GM18909 (cell line): ENCODE data around the gene PITPNC1.
"Not testable (repeated sequence)": the region's sequence is repeated elsewhere in the genome, so short reads cannot be mapped to it uniquely, and the experiment has no call there.

ENCODE experiments used
- ATAC-seq: cut with Tn5 transposase; IDR thresholded peaks from one replicate; pipeline ENCODE4 v1.9.1; 2021; ENCODE audit warnings: mild to moderate bottlenecking; ENCODE audit not compliant: unreplicated experiment, poor library complexity

The PITPNC1 gene

DNA sequence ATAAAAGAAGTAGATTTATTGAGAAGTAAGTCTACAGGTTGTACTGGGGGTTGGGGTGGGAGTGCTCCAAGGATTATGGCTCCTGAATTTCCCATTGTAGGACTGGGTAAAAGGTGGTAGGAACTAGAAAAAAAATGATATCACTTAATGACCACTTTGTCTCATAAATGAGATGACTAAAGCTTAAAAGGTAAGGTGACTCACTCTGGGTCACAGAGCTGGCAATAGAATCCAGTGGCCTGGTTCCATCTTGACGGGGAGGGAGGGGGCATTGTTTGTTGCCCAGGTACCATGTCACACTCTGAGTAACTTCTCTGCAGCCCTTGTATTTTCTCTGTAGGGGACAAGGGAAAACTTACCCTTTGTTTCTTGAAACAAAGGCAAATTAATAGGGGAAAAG lies 126.1 kb downstream of the PITPNC1 start:
- no peak for ATAC-seq

DNA sequence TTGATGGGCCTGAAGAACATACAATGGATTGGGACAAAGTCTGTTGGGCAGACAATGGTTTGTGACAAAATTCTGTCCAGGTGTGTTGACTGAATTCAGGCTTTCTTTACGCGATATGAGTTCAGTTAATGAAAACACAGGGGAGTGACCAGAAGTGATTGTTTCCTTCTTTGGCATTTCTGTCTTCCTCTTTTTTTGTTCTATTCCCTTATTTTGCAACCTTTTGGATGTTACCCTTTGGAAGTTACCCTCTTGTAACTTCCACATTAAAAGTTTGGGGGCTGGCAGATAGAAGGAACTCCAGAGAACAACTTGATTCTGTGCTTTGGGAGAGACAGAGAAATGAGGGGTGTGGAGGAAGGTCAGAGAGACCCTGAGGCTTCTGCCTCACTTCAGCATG lies 126.7 kb downstream of the PITPNC1 start:
- no peak for ATAC-seq

DNA sequence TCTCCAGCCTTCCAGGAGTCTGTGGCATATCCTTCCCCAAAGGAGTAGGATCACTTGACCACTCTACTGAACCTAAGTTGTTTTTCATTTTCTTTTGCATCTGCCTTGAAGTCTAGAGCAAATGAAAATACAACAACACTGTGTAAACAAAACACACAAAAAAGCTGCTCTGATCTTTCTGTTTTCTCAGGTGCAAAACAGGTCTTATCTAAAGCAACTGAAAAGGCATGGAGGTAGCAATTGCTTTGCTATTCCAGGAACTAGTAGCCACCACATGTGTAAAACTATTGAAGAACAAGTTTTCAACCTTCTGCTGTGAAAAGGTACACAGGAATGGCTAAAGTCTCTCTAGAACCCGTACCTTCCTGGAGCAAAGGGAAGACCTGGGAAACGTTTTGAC lies 127.1 kb downstream of the PITPNC1 start:
- no peak for ATAC-seq

DNA sequence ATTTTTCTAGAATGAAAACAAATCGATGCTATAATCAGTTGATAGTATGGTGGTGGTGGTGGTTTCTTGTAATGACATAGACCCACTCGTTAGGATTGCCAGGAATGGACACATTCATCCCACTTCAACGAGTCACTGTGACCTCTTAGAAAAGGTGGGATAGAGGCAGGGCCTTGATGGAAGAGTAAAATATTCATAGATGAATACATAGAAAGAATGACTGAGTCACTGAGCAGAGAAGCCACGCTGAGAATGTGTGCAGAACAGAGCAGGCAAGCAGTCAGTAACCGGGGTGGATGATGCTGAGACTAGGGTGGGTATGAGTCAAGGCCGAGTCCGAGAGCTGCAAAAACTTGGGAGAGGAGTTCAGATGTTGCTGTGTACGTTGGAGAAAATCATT lies 129.9 kb downstream of the PITPNC1 start:
- no peak for ATAC-seq

DNA sequence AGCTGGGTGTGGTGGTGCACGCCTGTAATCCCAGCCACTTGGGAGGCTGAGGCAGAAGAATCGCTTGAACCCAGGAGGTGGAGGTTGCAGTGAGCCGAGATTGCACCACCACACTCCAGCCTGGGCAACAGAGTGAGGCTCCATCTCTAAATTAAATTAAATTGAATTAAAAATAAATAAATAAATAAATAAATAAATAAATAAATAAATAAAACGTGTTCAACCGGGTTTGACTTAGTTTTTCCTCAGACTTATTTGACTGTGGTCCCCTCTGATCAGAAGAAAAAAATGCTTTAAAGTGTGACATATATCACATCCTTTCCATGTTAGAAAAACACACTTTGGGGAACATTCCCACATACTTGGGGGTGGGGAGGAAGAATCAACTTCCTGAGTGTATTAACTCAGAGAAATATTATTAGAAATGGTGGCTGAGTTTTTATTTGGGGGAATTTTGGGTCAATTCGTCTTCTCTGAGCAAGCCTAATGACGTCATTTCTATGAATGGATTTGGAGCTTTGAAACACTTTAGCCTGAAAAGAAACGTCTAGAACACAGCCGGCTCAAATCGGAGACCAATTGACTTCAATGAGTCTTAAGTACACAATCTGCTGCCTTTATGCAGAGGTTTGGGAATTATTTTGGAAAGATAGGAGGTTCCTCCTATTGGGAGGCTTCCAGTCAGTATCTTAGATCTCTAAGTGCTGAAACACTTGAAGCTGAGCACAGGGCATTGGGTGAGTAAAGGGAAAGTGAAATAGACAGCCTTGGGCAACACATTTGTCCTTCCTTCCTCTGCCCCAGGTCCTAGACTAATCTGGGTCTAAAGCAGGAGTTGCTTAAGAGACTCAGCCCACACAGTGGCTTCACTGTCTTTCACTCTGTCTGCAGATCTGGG lies 132.6 kb downstream of the PITPNC1 start:
- no peak for ATAC-seq

DNA sequence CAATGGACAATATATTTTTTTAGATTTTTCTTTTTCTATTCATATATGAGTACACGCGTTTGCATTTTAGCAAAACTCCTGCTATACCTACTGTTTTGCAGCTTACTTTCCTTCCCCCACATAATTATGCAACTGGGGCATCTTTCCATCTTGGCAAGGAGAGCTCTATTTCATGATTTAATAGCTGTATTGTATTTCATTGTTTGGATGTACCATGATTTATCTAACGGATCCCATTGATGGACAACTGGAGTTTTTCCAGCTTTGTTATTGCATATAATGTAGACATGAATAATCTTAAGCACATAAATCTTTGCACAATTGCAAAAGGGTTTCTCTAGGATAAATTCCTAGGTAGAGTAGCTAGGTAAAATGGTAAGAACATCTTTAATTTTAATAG lies 133.9 kb downstream of the PITPNC1 start:
- no peak for ATAC-seq

DNA sequence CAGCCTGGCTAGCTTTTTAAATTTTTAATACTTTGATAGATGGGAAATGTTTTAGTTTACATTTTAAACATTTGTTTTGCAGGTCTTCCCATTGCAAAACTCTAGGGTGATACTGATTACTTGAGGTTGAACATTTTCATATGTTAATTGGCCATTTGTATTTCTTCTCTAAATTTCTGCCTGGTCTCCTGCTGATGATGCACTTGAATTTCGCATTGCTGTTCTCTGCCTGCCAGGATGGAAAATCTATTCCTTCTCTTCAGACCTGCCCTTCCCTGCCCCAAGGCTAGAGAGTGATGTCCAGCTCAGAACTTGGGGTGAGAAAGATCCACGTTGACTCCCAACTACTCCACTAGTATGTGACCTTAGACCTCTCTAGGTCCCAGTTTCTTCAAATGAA lies 134.7 kb downstream of the PITPNC1 start:
- no peak for ATAC-seq

DNA sequence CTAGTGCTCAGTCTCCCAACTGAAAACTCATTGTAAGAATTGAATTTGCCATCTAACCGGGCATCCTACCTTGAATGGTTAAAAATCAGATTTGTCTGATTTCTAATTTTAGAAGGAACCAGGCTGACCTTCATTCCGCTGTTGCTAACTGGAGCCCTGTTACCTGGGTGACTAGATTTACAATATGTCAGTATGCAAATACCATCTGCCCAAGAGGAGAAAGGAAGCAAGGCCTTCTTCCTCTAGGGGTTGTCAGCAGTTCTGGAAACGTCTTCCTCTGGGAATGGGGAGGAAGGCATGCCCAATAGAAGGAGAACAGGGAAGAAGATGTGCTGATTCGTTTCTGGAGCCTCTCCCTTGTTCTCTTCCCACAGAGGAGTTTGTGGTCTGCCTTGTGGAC lies 137.9 kb downstream of the PITPNC1 start:
- ATAC-seq = no peak

DNA sequence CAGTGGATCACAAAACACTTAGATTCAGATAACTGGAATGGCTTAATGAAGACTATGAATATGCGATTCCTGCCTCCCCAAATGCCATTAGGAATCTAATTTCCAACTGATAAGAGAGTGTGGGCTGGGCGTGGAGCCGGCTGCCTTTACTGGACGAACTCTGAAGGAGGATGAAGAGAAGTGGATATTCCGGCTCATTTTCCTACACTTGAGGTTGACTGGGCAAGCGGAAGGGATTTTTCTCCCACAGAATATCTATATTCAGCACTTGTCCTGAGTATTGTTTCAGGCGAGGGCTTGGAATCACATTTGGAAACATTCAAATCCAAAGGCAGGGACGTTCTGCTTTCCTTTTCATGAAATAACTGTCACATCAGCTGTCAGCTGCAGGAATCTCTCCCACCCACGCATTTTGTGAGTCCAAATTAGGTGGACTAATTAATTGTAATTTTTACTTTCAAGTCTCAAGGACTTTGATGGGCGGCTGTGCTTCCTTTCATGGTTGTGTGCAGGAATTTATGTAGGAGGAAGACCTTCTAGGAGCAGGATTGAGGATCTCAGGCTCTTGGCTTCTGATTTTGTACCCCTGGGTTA lies 138.5 kb downstream of the PITPNC1 start:
- no peak for ATAC-seq

DNA sequence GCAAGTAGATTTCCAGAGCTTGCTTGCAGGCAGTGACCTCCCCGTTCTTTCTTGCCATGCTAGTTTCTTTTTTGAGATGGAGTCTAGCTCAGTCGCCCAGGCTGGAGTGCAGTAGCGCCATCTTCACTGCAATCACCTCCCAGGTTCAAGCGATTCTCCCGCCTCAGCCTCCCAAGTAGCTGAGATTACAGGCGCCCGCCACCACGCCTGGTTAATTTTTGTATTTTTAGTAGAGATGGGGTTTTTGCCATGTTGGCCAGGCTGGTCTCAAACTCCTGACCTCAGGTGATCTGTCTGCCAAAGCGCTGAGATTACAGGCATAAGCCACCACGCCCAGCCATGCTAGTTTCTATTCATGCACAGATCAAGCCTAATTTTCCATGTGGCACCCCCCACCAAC lies 139.5 kb downstream of the PITPNC1 start:
- ATAC-seq = not testable (repeated sequence)

DNA sequence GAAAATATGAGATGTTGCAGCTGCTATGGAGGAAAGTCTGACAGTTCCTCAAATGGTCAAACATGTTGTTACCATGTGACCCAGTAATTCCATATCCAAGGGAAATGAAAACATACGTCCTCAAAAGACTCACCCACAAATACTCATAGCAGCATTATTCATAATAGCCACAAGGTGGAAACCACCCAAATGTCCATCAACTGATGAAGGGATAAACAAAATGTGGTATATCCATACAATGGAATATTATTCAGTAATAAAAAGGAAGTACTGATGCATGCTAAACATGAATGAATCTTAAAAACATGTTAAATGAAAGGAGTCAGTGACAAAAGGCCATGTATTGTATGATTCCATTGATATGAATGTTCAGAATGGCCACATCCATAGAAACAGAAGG lies 140.2 kb downstream of the PITPNC1 start:
- ATAC-seq = no peak

DNA sequence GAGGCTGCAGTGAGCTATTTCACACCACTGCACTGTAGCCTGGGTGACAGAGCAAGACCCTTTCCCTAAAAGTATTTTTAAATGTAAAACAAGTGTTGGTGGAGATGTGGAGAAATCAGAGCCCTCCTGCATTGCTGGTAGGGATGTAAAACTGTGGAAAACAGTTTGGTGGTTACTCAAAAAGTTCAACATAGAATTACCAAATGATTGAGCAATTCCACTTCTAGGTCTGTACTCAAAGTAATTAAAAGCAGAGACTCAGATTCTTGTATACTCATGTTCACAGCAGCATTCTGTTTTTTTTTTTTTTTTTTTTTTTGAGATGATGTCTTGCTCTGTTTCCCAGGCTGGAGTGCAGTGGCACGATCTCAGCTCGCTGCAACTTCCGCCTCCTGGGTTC lies 141.8 kb downstream of the PITPNC1 start:
- no peak for ATAC-seq

DNA sequence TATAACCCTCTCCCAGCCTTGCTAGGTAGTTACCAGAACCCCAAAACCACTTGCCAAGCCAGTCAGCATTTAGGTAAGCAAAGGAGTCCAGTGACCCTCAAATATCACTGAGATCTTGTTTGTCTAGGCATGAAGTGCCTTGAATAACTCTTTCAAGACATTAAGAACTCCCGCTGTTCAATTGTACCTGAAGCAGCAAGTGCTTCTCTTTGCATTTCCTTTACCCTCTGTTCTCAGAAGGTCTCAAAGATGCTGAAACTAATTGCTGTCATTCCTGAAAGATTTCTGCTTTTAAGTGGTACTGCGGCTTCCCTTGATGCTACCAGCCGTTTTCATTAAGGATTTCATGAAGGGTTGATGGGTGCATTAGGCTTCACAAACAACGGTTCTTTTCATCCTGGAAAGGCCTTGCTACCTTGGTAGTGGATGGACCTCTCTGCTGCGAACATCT lies 142.7 kb downstream of the PITPNC1 start:
- ATAC-seq = no peak

DNA sequence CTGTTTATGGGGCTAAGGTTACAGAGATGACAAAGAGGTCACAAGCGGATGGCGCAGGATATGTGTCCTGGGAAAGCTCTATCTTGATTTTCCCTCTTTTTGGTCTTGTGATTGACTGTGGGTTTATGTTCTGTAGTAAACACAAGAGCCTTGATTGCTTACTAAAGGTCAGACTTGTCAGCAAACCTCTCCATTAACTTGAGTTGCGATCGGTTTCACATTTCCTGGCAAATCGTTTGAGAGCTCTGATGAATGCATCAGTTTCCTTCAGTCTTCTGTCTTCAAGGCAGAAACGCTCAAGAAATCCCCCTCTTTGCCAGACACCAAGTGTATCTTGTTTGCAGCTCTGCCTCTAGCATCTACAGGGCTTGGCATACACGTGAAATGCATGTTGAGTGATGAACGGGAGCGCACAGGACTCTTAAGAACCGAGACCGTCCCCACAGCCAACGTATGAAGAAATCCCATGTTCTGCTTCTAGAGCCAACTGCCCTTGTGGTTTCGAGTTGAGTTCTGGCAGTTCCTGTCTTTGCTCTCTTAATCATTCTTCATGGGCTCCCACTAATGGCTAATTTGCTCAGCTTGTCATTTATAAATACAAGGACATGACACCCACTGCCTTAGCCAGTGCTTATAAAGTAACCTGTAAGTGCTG lies 143.3 kb downstream of the PITPNC1 start:
- ATAC-seq = no peak

DNA sequence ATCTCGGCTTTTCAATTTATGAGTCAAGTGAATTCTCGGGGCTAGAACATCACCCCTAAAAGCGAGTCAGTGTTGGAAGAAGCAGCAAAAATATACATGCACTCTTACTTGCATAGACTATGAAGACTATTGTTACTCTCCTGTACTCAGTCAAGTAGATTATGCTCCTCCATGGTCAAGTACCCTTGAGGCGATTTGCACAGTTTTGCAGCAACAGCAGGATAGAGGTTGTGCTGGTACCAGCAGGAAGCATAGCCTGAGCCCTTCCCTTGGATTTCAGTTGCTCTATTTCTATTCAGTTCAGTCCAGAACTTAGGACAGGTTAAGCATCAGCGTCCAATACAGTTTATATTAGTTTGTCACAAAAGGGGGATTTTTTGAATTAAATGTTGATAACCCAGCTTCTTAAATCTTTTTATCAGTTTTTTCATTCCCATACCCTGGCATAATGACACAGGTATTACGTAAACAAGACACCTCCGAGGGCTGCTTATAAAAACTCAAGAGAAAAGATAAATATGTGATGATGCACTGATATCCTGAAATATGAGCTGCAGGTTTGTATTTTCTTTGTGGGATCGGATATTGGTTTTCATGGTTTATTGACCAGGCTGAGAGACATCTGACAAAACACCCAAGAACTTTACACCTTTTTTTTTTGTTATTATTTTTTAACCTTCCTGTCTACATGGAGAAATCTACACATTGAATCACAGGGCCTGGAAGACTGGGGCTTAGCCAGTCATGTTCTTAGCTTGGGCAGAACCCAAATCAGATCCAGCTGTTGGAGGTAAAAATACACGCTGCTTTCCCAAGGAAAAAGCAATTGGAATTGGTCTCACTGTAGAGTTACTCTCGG lies 144.1 kb downstream of the PITPNC1 start:
- no peak for ATAC-seq

DNA sequence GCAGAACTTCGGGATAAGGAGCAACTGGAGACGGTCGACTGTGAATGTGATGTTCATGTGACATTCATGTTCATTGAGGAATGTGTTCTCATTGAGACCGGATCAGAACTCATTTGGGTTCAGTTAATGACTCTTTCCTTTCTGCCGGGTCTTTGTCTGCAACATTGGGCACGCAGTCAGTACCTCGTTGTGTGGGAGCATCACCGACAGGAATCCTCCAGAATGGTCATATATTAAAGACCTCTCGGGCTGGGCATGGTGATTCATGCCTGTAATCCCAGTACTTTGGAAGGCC lies 144.6 kb downstream of the PITPNC1 start:
- ATAC-seq = no peak

DNA sequence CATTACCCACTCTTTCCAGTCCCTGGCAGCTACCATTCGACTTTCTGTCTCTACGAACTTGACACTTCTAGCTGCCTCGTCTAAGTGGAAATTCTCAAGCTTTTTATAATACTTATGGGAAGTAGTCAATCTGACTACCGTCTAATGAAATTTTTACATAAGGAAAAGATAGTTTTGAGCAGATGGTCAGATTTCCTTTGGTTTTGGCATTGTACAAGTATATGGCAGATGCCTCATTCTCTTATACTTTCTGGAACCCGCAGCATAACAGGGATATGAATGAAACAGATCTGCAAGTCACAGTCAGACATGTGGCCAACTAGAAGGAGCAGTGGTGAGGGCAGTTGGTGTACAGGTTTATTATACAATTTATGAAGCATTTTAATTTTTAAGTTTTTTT lies 146.0 kb downstream of the PITPNC1 start:
- no peak for ATAC-seq

DNA sequence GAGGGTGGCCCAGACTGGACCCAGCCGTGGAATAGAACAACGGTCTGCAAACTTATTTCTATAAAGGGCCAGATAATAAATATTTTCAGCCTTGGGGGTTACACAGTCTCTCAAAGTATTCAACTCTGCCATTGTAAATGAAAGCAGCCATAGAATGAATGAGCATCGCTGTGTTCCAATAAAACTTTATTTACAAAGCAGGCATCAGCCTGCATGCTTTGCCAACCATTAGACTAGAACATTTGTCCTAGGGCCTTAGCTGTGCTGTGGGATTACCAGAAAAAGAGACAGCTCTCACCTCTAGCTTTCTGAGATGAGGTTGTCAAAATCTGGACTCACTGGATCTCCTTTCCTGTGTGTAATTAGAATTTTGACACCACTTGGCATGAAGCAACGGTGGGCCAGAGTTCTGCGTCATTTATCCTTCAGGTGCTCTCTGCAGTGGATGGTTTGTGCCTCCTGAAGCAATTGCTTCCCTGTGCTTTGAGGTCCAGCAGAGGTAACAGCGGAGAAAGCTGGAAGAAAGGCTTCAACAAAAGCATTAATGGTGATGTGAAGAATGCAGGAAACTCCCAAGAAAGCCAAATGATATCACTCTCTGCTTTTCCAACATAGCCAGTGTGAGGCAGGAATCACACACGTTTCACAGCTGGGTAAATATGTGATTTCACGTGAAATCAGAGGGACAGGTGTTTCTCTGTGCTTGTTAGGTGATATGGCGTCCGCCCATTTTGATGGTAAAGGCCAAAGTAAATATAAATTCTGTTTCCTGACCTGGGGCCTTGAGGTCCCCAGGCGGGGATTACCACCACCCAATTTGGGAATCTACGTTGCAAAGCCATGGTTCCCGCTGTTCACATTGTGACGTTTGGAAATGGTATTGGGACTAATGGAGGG lies 148.4 kb downstream of the PITPNC1 start:
- ATAC-seq = no peak

DNA sequence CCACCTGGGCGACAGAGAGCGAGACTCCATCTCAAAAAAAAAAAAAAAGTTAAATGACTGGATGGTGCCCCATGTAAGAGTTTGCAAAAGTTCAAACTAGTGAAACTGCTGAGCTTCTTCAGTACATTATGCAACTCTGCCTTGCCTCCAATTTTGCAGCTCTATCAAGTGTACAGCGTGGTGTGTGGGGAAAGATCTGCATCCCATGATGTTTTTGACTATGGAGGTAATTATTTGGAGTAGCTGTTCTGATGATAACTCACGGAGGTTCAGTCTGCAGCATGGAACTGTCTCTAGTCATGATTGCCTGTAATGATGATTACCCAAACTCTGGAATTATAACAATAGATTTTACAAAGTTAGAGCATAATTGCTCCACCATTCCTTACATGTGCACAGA lies 149.6 kb downstream of the PITPNC1 start:
- ATAC-seq = no peak
